GM21825 (cell line): ENCODE data around the gene ADAMTS20.

Experiments
- ATAC-seq: cut with Tn5 transposase; IDR thresholded peaks from one replicate; pipeline ENCODE4 v1.9.1; 2021; ENCODE audit warnings: mild to moderate bottlenecking, moderate library complexity; ENCODE audit not compliant: unreplicated experiment

ADAMTS20 gene

DNA sequence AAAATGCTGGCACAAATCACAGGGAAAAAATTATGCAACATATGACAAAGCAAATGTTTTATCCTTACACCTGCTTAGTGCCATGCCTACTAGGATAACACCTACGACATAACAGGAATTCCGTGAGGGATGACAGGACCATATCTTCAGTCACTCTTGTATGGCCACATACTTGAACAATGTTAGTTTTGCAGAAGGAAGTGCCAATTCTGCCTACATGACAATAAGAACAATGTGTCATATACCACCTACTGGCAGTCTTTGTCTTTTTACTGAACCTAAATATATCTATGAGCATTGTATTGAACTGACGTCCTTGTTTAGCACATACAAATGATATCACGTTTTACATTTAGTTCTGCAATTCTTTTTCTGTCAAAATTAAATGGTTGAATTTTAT is 234.0 kb downstream of the ADAMTS20 start:
- ATAC-seq, result no peak

DNA sequence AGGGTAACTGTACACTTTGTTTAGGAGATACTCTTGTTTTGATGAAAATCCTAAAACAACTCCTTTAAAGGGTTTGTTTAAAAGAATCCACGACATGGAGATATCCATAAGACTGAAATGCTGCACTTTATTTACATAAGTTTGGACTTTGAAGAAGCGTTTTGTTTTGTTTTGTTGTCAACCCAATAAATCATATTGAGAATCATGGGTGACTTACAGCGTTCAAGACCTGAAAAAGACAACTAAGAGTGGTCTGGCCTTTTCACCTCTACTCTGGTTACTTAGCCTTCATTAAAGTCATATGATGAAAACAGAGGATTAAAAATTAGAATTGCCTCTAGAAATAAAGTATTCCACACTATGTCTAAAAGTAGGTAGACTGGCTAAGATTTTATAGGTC is 234.8 kb downstream of the ADAMTS20 start:
- no peak for ATAC-seq

DNA sequence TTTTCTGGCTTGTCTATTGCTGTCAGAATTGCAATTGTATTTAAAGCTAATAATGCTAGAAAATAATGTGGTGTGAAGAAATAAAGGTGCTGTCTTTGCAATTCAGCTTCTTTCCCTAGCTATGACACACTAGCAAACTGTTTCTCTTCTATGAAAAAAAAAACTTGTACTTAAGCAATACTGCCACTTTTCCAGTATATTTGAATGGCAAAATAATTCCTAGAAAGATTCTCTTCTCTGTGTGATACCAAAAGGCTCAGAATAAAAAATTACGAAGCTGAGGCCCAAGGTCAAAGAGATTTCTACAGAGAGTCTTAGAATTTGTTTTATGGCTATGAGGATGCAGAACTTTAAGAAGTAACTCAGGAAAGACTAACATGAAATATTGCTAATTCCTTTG is 235.5 kb downstream of the ADAMTS20 start:
- no peak for ATAC-seq

DNA sequence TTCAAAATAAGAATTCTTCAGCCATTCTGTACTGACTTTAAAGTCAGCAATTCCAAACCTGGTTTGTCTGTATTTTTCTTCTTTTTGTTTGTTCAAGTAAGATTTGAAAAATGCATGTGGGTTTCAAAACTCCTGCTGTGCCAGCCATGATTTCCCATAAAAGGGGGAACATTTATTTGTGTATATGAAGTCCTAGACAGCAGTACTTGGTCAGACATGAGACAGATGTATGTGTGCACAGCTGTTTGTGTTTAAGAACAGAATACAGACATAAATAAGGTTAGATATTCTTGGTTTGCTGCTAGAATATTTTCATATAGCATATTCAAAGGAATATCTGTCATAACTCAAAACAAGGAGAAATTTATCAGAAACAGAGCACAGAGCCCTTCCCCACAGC is 236.0 kb downstream of the ADAMTS20 start:
- no peak for ATAC-seq

DNA sequence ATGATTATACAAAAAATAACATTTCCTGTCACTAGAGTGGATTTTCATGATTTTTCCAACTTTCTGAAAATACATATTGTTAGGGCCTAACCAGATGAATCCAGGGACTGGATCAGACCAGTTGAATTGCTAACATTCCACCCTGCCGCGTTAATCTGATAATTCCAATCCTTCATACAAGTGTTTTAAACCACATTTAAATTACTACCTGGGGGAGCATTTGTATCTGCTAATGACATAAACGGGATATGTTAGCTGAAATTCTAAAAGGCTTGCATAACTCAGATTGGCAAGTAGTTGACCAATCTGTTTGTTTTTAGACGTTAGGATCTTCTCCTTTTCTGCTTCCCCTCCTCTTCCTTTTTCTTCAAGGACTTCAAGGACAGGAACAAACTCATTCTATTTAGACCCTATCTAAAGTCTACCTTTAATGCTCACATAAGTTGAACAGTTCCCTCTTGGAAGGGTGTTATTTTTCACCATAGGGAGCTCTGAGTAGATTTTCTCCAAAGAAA is 239.0 kb downstream of the ADAMTS20 start:
- no peak for ATAC-seq

GRCh38 chr12:43310596-43310995 is 241.4 kb downstream of the ADAMTS20 start:
- no peak for ATAC-seq

GRCh38 chr12:43309959-43310358 is 242.0 kb downstream of the ADAMTS20 start:
- ATAC-seq, result no peak

DNA sequence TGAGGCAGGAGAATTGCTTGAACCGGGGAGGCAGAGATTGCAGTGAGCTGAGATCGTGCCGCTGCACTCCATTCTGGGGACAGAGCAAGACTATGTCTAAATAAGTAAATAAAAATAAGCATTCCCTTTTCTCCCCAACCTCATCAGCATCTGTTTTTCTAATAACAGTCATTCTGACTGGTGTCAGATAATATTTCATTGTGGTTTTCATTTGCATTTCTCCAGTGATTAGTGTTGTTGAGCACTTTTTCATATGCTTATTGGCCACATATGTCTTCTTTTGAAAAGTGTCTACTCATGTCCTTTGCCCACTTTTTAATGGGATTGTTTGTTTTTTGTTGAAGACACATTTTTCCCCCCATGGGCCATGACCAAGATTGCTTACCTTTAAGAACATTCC is 243.2 kb downstream of the ADAMTS20 start:
- ATAC-seq, result no peak

GRCh38 chr12:43307126-43307525 is 244.9 kb downstream of the ADAMTS20 start:
- no peak for ATAC-seq

- no peak for ATAC-seq
Measured at GRCh38 chr12:43306066-43306465, 245.9 kb downstream of the ADAMTS20 start.

DNA sequence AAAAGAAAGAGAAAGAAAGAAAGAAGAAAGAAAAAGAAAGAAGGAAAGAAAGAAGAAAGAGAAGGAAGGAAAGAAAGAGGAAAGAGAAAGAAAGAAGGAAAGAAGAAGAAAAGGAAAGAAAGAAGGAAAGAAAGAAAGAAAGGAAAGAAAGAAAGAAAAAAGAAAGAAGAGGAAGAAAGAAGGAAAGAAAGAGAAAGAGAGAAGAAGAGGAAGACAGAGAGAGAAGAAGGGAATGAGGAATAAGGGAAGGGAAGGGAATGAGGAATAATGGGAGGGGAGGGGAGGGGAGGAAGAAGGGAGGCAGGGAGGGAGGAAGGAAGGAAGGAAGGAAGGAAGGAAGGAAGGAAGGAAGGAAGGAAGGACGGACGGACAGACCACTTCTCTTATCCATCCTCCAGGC is 246.9 kb downstream of the ADAMTS20 start:
- no peak for ATAC-seq
